Loucy (cell line): Measurements from ENCODE around the gene NRXN3.

ENCODE experiments used
- EZH2phosphoT487 ChIP-seq: fragments of 200-600 bp; IDR thresholded peaks from 2 replicates; pipeline ENCODE4 v1.6.1; 2018; ENCODE audit warnings: antibody characterized with exemption, mild to moderate bottlenecking, moderate library complexity, borderline replicate concordance
- TF ChIP-seq, protein P1 (sequence below): fragments of 200-600 bp; sonication (generic); conservative IDR thresholded peaks from 2 replicates; pipeline ENCODE4 v1.5.1; 2014; ENCODE audit warnings: mild to moderate bottlenecking, antibody characterized with exemption, low read length

DNA sequence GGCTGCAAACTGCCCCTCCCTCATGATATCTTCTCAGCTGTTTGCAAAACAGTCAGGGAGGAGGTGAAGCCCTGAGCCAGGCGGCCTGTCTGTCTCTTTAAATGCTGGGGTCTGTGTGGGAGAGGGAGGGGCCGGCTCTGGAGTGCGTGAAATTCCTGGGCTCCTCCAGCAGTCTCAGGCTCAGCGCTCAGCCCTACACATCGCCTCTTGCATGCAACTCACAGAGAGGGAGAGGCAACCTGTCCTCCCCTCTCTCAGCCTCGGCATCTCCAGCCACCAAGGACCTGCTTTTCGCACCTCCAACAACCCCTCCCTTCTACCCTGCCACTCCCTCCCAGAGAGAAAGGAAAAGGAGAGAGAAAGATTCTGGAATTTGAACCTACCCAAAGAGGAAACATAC, at the start of gene NRXN3:
- TF ChIP-seq, protein P1, sequence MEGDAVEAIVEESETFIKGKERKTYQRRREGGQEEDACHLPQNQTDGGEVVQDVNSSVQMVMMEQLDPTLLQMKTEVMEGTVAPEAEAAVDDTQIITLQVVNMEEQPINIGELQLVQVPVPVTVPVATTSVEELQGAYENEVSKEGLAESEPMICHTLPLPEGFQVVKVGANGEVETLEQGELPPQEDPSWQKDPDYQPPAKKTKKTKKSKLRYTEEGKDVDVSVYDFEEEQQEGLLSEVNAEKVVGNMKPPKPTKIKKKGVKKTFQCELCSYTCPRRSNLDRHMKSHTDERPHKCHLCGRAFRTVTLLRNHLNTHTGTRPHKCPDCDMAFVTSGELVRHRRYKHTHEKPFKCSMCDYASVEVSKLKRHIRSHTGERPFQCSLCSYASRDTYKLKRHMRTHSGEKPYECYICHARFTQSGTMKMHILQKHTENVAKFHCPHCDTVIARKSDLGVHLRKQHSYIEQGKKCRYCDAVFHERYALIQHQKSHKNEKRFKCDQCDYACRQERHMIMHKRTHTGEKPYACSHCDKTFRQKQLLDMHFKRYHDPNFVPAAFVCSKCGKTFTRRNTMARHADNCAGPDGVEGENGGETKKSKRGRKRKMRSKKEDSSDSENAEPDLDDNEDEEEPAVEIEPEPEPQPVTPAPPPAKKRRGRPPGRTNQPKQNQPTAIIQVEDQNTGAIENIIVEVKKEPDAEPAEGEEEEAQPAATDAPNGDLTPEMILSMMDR, result no peak
- TF ChIP-seq EZH2phosphoT487, result no peak
